CD4-positive, alpha-beta T cell treated with Interferon gamma for 1 hour (primary cell): ENCODE measurements around the gene MDH2.
A peak's percentile ranks its signal among the peaks of the same experiment; 100 is the strongest.
"Not testable (repeated sequence)": the region's sequence is repeated elsewhere in the genome, so short reads cannot be mapped to it uniquely, and the experiment has no call there.

ENCODE experiments used
- DNase-seq: peaks from one replicate; pipeline ENCODE4 v3.0.0-alpha.2; 2020

Gene MDH2, protein sequence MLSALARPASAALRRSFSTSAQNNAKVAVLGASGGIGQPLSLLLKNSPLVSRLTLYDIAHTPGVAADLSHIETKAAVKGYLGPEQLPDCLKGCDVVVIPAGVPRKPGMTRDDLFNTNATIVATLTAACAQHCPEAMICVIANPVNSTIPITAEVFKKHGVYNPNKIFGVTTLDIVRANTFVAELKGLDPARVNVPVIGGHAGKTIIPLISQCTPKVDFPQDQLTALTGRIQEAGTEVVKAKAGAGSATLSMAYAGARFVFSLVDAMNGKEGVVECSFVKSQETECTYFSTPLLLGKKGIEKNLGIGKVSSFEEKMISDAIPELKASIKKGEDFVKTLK

DNA sequence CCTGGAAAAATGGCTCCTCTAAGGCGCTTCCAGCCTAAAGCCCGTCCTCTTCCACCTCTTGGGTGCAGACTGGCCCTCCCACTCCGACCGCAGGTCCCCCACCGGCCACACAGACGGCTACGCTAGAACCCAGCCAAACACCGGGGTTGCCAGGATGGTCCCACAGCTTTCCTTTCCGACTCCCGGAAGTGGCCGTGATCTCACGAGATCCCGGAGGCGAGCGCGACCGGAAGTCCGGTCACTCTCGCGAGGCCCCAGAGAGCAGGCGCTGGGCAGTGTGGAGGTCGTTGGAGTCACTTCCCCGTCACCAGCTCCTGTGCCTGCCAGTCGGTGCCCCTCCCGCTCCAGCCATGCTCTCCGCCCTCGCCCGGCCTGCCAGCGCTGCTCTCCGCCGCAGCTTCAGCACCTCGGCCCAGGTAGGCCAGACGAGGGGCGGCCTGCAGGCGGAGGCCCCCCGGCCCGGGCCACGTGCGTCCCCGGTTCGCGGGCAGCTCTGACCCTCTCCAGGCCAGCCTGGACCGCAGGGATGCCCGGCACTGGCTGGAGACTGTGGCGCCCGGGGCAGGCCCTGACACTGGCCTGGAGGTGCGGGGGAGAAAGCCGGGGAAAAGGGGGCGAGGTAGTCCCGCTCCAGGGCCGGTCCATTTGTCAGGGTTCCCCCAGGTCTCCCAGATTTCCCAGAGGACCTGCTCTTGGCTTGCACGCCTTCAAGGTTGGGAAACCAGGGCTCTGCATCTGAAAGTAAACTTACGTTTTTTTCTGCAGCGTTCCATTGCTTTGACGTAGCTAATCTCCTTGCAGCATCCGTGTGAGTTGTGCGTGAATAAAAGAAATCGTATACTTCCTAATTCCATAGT, at the start of gene MDH2, which contains the start of gene STYXL1:
TSS of gene MDH2 (plus strand) at position 296 of the 857 bp plus-strand sequence. CDS start at position 351, 55 bp downstream.
TSS of gene STYXL1 (minus strand) at position 190 of the 857 bp plus-strand sequence. CDS start 17,477 bp downstream, outside the sequence.
- DNase-seq, result peak; percentile 91

DNA sequence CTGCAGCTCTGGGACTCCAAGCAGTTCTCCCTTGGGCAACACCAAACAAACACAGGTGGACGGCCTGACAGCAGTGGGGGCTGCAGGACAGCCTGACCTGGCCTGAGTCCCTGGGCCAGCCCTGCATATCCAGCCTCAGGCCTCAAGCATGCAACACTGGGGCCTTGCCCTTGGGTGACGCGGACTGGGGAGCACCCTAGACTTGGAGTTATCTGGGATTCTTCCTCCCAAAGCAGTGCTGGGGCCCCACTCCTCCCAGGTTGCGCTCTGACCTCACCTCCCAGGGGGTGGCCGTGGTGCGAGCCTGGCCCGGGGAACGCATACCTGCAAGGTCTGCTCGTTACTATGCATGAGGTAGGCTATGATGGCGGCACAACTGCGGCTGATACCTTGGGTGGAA, 47.3 kb upstream of the MDH2 start:
- DNase-seq, result no peak

DNA sequence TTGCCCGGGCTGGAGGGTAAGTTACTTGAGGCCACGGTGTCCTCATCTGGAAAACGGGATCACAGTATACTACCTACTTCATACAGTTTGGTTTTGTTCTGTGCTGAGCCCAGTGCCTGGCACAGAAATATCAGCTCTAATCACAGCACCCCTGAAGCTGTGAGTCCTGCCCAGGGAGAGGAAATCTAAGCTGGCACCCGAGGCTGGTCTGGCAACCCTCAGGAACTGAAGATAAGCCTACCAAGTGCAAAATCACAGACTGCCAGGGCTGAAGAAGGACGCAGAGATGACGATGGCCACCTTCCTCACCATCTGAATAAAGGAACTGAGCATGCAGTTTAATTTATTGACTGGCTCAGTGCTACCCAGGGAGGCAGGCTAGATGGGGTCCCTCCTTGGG, 45.8 kb upstream of the MDH2 start:
- DNase-seq, result no peak

DNA sequence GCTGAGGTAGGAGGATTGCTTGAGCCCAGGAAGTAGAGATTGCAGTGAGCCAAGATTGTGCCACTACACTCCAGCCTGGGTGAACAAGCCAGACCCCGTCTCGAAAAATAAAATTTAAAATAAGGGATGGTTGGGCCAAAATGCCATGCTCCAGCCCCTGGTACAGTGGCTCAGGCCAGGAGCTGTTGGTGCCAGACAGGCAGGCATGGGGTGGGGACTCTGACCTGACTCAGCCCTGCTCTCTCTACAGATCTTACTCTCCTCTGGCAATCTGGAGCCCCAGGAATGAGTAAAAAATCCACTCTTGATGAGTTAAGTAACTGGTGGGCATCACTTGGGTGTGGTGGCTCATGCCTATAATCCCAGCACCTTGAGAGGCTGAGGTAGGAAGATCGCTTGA, 45.1 kb upstream of the MDH2 start:
- DNase-seq, result no peak

DNA sequence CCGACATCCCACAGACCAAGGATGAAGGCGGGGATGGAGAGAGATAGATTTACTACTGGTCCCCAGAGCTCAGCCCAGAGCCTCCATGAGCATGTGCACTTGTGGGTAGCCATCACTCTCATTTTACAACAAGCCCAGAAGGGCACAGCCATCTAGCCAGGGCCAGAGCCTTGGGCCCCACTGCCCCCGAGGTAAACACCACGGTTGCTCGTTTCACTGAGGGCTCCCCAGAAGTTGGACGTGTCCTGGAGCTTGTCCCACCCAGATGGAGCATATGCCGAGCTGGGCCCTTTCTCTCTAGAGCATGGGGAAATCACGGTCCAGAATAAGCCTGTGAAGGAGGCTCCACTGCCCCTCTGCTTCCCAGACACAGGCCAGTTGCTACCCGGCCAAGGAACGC, 44.6 kb upstream of the MDH2 start:
- DNase-seq, result no peak

DNA sequence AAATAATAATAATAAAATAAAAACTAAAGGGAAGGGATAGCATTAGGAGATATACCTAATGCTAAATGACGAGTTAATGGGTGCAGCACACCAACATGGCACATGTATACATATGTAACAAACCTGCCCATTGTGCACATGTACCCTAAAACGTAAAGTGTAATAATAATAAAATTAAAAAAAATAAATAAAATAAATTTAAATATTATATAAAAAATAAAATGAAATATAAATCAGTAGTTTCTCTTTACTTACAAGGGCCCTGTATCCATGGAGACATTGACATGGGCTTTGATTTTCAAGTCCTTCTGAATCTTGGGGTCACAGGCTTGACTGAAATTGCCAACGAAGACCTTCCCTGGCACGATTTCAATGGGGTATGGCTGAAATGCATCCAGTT, 42.9 kb upstream of the MDH2 start:
- DNase-seq, result not testable (repeated sequence)

DNA sequence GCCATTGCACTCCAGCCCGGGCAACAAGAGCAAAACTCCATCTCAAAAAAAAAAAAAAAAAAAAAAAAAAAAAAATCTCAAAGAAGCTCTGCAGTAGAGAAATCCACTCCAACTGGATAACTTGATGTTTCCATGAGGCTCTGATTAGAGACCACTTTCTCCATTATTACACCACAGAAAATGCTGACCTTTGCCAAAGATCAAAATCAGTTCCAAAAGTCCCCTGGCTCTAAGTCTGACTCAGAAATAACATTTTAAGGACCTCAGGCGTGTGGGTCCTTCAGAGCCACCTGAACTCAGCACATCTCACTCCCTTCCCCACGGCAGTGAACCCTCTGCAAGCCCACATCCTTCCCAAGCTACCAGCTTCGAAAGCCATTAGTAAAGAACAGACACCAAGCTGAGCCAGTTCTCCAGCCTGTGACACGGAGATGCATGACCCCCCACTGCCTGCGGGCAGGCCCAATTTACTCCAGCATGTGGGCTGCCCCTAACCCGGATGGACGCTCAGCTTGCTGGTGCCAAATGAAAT, 39.7 kb upstream of the MDH2 start:
- no peak for DNase-seq

DNA sequence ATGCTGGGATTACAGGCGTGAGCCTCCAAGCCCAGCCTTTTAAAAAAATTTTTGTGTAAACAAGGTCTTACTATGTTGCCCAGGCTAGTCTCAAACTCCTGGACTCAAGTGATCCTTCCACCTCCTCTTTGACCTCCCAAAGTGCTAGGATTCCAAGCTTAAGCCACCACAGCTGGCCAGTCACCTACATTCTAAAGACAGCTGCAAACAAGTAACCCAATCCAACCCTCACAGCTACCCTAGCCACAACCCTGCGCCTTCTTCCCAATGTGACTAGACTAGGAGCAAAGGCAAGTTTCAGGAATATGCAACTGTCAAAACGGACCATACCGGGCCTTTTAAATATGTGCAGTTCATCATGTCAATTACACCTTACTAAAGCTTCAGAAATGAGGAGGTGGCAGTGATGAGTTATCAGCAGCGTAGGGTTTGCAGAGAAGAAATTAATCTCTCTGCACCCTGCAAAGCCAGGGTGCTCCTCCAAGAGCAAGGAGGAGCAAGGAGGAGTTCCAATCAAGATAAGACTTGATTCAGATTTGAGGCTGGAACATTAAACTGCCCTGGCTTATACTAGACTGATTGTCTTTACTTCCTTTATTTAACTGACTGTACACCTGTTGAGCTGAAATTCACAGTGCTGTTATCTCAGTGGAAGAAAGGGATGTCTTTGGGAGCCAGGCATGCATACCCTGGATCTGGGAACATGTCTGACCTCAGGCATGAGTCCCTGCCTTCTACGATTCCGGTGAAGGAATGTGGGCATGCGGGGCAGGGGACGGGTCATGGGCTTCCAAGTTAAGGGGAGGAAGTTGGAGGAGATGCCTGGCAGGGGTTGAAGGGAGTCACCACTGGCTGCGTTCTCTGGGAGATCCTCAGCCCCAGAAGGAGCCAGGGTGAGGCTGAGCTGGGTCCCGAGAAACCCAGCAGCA, 38.0 kb upstream of the MDH2 start:
- DNase-seq, result no peak

DNA sequence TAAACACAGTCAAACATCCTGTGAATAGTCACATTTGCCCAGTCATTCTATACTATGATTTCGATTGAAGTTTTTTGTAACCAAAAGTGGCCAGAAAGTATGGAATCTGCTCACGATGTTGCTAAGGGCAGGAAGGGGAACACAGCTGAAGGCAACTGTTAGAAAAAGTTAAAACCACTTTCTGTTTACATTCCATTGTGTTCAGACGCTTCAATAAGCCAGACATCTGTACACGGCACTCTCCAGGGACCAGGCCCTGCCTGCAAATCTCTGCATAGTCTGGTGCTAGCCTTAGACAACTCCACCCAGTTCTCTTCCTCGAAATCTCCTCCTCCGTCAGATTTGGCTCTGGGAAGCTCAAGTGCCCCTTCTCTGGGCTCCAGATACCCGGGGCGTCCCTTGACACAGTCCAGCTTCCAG, 36.5 kb upstream of the MDH2 start:
- no peak for DNase-seq

DNA sequence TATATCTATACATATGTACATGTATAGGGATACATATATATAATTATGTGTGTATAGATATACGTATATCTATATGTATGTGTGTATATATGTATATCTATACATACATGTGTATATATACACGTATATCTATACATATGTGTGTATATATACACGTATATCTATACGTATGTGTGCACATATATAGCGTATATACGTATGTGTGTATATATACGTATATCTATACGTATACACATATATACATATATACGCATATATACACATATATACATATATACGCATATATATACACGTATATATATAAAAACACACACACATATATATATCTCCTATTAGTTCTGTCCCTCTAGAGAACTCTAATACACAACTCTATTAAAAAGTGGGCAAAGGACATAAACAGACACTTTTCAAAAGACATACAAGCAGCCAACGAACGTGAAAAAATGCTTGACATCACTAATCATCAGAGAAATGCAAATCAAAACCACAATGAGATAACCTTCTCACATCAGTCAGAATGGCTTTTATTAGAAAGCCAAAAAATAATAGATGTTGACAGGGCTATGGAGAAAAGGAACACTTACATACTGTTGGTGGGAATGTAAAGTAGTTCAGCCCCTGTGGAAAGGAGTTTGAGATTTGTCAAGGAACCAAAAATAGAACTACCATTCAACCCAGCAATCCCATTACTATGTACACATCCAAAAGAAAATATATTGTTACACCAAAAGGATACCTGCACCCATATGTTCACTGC, 31.5 kb upstream of the MDH2 start:
- no peak for DNase-seq

DNA sequence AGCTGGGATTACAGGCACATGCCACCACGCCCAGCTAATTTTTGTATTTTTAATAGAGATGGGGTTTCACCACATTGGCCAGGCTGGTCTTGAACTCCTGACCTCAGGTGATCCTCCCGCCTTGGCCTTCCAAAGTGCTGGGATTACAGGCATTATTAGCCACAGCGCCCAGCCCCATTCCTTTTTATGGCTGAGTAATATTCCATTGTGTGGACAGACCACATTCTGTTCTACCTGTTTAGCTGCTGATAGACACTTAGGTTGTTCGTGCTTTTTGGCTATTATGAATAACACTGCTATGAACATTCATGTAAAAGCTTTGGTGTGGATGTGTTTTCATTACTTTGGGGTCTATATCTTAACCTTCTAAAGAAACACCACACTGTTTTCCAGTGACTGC, 29.4 kb upstream of the MDH2 start:
- not testable (repeated sequence) for DNase-seq

DNA sequence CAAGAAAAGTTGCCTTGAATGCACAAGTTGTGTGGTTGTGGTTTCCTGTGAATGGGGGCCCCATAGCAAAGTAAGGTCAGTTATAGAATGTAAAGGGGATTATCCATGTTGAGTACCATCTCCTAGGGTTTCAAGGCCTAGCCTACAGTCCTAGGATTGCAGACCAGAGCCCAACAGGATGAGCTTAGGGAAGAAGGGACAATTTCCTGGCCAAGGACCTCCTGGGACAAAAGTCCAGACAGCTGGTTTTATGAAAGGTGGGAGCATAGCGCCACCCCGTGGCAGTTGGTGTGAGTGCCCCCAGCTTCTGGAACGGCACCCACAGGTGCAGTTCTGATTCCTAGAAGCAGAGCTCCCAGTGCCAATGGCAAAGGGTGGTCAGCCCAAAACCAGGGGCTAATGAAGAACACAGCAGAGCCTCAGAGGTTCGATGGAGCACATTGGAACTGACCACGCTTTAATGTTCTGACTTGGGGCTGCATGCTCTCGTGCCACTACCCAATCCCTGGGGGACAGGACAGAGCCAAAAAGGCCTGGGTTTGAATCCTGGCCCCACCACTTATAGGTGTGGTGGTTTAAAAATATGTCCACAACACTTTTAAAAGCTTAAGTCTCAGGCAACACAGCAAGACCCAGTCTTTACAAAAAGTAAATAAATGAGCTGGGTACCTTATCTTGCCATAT, 27.7 kb upstream of the MDH2 start:
- peak; percentile 53 for DNase-seq

DNA sequence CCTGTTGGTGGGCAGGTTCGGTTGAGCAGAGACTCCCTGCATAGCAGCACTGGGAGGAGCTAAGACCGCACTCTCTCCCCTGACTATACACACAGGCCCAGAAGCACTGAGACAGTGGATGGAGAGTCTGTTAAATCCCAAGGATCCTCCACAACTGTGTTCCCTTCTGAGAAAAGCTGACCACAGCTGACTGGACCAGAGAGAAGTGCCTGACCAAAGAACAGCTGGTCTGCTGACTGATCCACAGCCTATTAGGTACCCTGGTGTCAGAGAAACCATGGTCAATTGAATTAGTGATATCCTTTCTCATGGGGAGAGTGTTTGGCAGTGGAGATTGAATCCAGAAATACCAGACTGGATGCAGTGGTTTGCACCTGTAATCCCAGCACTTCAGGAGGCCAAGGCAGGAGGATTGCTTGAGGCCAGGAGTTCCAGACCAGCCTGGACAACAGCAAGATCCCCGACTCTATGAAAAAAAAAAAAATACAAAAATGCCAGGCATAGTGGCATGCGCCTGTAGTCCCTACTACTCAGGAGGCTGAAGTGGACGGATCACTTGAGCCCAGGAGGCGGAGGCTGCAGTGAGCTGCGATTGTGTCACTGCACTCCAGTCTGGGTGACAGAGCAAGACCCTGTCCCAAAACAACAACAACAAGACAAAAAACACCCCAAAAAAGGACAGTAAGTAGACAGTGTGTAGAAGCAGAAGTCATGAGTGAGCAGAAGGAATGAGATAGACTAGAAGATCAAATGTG, 25.7 kb upstream of the MDH2 start:
- no peak for DNase-seq

DNA sequence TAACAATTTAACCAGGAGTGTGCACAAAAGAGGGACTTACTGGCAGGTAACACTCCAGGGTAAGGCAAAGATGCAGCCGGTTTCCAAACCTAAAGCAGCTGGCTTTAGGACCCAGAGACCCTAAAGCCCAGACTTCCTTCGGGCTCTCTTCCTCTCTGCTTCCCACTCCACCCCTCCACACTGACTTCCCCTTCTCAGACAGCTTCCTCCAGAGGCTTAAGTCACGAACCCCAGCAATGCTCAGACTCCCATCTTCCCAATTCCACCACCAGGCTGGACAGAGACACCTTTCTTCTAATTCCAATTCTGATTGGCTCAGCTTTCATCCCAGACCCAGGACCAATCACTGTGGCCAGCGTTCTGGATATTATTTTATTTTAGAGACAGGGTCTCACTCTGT, 24.9 kb upstream of the MDH2 start:
- DNase-seq, result peak; percentile 16

DNA sequence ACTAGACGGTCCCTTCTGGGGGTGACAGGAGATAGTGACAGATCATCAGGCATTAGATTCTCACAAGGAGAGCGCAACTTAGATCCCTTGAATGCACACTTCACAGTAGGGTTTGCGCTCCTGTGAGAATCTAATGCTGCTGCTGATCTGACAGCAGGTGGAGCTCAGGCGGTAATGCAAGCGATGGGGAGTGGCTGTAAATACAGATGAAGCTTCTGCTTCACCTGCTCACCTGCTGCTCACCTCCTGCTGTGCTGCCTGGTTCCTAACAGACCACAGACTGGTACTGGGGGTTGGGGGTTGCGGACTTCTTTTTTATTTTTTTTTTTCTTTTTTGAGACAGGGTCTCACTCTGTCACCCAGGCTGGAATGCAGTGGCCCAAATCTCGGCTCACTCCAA, 18.2 kb upstream of the MDH2 start:
- not testable (repeated sequence) for DNase-seq

DNA sequence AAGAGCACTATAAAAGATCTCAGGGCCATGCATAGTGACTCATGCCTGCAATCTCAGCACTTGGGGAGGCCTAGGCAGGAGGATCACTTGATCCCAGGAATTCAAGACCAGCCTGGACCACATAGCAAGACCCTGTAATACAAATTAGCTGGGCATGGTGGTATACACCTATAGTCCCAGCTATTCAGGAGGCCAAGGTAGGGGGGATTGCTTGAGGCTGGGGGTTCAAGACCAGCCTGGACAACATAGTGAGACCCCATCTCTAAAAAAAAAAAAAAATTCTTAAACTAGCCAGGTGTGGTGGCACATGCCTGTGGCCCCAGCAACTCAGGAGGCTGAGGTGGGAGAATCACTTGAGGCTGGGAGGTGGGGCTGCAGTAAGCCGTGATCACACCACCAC, 15.9 kb upstream of the MDH2 start:
- no peak for DNase-seq

DNA sequence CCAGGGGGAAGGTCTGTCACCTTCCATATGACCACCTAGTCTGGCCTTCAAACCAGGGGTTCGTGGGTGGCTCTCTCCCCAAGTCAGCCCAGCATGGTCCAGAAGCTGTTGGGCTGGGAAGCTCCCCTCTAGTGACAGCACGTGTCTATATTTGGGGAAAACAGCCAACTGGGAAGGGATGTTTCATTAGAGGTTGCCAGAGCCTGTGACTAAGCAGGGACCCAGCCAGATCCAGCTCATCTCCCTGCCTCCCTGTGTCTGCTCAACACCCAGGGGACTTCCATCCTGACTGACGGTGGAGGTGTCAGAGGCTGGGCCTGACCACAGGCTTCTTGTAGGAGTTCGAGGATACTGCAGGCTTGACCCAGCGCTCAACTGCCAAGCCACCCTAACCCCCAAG, 10.6 kb upstream of the MDH2 start:
- no peak for DNase-seq

DNA sequence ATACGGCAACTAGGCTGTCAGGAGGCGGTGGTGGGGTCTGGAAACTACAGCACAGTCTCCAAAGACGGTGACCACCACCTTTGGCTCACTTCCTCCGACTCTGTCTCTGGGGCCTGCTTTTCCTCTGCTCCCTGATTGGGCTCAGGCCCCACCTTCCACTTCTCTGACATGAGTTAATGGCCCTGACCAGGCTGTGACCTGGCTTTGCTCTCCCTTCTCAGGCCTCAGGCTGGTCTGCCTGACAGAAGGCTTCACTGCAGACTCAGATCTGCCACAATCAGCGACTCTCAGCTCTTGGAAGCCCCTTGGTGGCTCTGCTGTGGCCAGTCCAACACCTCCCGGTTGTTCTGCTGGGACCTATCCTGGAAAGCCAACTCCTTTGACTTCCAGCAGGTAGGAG, 7.8 kb upstream of the MDH2 start:
- DNase-seq, result no peak

DNA sequence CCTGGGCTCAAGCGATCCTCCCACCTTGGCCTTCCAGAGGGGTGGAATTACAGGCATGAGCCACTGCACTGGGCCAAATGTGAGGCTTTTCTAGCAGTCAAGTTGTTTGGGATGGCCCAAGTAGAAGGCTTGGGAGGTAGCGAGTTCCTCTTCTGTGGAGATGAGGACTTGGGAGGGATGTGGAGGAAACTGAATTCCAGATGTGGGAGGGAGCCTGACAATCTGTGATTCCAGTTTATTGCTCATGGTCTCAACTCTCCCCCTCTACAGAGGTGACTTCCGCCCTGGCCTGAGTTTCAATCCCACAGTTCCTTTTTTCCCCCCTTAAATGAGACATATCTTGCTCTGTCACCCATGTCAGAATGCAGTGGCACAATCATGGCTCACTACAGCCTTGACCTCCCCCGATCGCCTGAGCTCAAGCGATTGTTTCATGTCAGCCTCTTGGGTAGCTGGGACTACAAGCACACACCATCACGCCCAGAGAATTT, 3.5 kb upstream of the MDH2 start:
- no peak for DNase-seq

DNA sequence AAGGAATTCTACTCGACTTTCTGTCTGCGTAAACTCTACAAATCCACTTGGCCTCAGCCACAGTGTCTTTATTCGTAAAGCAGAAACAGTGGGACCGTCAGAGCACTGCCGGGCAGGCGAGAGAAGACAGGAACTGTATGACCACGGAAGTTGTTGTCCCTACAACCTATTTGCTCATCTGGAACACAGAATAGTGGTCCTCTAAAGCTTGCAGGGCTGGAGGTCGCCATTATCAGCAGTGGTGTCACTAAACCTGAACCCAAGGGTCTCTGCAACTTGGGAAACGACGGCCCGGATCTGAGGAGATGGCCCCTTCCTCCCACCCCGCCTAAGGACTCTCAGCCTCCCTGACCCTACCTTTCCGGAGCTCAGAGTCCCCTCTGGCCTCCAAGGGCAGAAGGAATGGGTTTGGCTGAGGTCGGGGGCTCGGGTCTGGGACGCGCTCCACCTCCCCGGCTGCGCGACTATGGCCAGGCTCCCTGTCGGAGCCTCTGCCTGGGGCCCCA, 548 bp upstream of the MDH2 start:
- DNase-seq, result no peak
